ENCODE data around the gene LRRC10B.

Gene LRRC10B

DNA sequence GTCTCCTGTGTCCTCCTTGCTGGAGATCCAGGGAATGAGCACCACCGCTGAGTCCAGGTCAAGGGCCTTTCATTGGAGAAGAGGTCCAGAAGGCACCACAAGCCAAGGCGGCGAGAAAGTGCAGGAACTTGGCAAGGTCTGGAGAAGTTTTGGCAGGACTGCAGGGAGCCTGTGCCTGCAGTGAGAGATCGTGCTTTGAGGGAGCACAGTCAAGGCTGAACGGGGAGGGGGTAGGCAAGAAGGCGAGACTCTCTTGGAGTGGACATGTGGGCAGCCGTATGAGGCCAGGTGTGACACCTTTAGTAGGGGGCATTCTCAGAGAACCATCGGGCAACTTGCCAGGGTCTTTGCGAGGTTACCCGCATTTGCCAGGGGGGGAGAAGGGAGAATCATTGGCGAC is 30.5 kb downstream of the LRRC10B start:
- Histone ChIP-seq H3K27me3 (ENCODE audit: insufficient read depth, low read length) (no peaks in the 10 kb centered on the region), H3K79me2 (ENCODE audit: control insufficient read depth, insufficient read depth, low read length, unreplicated experiment) (no peaks in the 10 kb centered on the region), H3K4me1 (ENCODE audit: control insufficient read depth, insufficient read depth, low read length, unreplicated experiment) (peaks cover 27% of the 10 kb centered on the region), H3K4me3 (ENCODE audit: low read depth, low read length) (no peak overlapping the region), H2AFZ (ENCODE audit: low read length, unreplicated experiment) (no peak overlapping the region), H3K36me3 (ENCODE audit: insufficient read depth, low read length) (no peaks in the 10 kb centered on the region), H3K27ac (ENCODE audit: low read depth, low read length) (no peak overlapping the region)

GRCh38 chr11:61539831-61540357 is 31.3 kb downstream of the LRRC10B start:
- Histone ChIP-seq H3K79me2 (ENCODE audit: control insufficient read depth, insufficient read depth, low read length, unreplicated experiment) (no peaks in the 10 kb centered on the region), H3K27me3 (ENCODE audit: insufficient read depth, low read length) (no peaks in the 10 kb centered on the region), H3K27ac (ENCODE audit: low read depth, low read length) (no peak overlapping the region), H2AFZ (ENCODE audit: low read length, unreplicated experiment) (no peak overlapping the region), H3K4me1 (ENCODE audit: control insufficient read depth, insufficient read depth, low read length, unreplicated experiment) (peaks cover 35% of the 10 kb centered on the region), H3K4me3 (ENCODE audit: low read depth, low read length) (no peak overlapping the region), H3K36me3 (ENCODE audit: insufficient read depth, low read length) (no peaks in the 10 kb centered on the region)

- Histone ChIP-seq H3K27me3 (ENCODE audit: insufficient read depth, low read length) (no peaks in the 10 kb centered on the region), H3K36me3 (ENCODE audit: insufficient read depth, low read length) (no peaks in the 10 kb centered on the region), H2AFZ (ENCODE audit: low read length, unreplicated experiment) (no peak overlapping the region), H3K4me3 (ENCODE audit: low read depth, low read length) (no peak overlapping the region), H3K27ac (ENCODE audit: low read depth, low read length) (no peak overlapping the region), H3K4me1 (ENCODE audit: control insufficient read depth, insufficient read depth, low read length, unreplicated experiment) (peaks cover 35% of the 10 kb centered on the region), H3K79me2 (ENCODE audit: control insufficient read depth, insufficient read depth, low read length, unreplicated experiment) (no peaks in the 10 kb centered on the region)
Observed at GRCh38 chr11:61540528-61540927, 32.0 kb downstream of the LRRC10B start.

DNA sequence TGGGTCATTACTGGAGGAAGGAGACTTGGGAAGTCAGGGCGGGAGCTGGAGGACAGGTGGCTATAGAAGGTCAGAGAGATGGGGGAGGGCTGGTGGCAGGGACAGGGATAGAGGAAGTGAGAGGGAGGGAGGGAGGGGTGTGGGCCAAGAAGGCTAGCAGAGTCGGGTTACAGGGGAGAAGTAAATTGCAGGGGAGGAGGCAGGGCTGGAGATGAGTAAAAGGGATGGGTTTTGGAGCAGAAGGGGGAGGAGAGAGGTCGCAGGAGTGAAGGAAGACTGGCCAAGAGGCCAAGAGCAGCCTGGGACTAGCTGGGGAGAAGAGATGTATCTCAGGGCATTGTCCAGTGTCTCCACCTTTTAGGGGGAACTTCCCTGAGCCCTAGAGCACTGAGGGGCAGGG is 33.0 kb downstream of the LRRC10B start:
- H3K4me1 ChIP-seq (ENCODE audit: control insufficient read depth, insufficient read depth, low read length, unreplicated experiment) = peaks cover 35% of the 10 kb centered on the region
- no peak overlapping the region for H3K27ac ChIP-seq (ENCODE audit: low read depth, low read length)
- H2AFZ ChIP-seq (ENCODE audit: low read length, unreplicated experiment) = no peak overlapping the region
- no peaks in the 10 kb centered on the region for H3K36me3 ChIP-seq (ENCODE audit: insufficient read depth, low read length)
- H3K27me3 ChIP-seq (ENCODE audit: insufficient read depth, low read length) = no peaks in the 10 kb centered on the region
- H3K4me3 ChIP-seq (ENCODE audit: low read depth, low read length) = no peak overlapping the region
- H3K79me2 ChIP-seq (ENCODE audit: control insufficient read depth, insufficient read depth, low read length, unreplicated experiment) = no peaks in the 10 kb centered on the region

DNA sequence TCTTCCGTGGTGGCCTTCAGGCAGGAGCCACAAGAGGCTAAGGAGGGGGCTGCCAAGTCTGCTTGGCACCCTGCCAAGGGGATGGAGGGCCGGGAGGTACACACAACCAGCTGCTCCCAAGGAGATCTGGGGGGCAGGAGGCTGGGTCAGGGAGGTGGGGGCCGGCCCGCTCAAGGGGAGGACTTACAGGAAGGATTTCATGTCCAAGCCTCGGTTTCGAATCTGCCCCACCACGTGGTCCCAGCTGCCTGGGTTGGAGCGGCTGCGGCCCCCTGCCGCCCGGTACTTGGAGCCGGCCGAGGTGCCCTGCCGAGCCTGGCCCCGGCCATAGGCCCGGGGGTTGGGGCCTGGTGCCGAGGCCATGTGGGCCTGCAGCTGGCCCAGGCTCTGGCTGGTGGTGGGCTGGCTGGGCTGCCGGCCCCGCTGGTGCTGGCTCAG is 33.5 kb downstream of the LRRC10B start:
- no peaks in the 10 kb centered on the region for H3K36me3 ChIP-seq (ENCODE audit: insufficient read depth, low read length)
- no peak overlapping the region for H3K27ac ChIP-seq (ENCODE audit: low read depth, low read length)
- no peaks in the 10 kb centered on the region for H3K79me2 ChIP-seq (ENCODE audit: control insufficient read depth, insufficient read depth, low read length, unreplicated experiment)
- no peaks in the 10 kb centered on the region for H3K27me3 ChIP-seq (ENCODE audit: insufficient read depth, low read length)
- no peak overlapping the region for H2AFZ ChIP-seq (ENCODE audit: low read length, unreplicated experiment)
- no peak overlapping the region for H3K4me3 ChIP-seq (ENCODE audit: low read depth, low read length)
- H3K4me1 ChIP-seq (ENCODE audit: control insufficient read depth, insufficient read depth, low read length, unreplicated experiment) = peaks cover 35% of the 10 kb centered on the region

- Histone ChIP-seq H3K27ac (ENCODE audit: low read depth, low read length) (no peak overlapping the region), H2AFZ (ENCODE audit: low read length, unreplicated experiment) (no peak overlapping the region), H3K79me2 (ENCODE audit: control insufficient read depth, insufficient read depth, low read length, unreplicated experiment) (no peaks in the 10 kb centered on the region), H3K27me3 (ENCODE audit: insufficient read depth, low read length) (no peaks in the 10 kb centered on the region), H3K4me3 (ENCODE audit: low read depth, low read length) (no peak overlapping the region), H3K36me3 (ENCODE audit: insufficient read depth, low read length) (no peaks in the 10 kb centered on the region), H3K4me1 (ENCODE audit: control insufficient read depth, insufficient read depth, low read length, unreplicated experiment) (peaks cover 35% of the 10 kb centered on the region)
Observed at GRCh38 chr11:61542705-61543104, 34.2 kb downstream of the LRRC10B start.

- Histone ChIP-seq H3K36me3 (ENCODE audit: insufficient read depth, low read length) (no peaks in the 10 kb centered on the region), H2AFZ (ENCODE audit: low read length, unreplicated experiment) (no peak overlapping the region), H3K79me2 (ENCODE audit: control insufficient read depth, insufficient read depth, low read length, unreplicated experiment) (no peaks in the 10 kb centered on the region), H3K4me1 (ENCODE audit: control insufficient read depth, insufficient read depth, low read length, unreplicated experiment) (peaks cover 35% of the 10 kb centered on the region), H3K4me3 (ENCODE audit: low read depth, low read length) (no peak overlapping the region), H3K27me3 (ENCODE audit: insufficient read depth, low read length) (no peaks in the 10 kb centered on the region), H3K27ac (ENCODE audit: low read depth, low read length) (peak overlapping the region; percentile 81)
Observed at GRCh38 chr11:61543606-61544306, 35.2 kb downstream of the LRRC10B start.

DNA sequence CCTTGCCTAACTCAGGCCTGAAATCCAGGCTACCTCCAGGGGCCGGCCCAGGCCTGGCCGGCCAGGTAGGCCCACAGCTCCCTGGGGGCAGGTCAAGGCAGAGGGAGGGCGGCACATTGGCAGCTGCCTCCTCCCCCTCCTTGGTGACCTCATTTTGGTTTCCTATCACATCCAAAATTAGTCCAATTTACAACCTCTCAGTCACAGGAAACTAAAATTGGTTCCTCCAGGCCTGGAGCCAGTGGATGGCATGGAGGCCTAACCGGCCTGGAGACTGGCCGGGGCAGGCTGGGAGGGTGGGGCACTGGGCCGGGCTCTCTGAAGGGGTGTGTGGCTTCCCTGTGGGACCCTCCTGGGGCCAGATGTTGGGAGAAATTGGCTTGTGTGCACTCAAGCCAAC is 35.9 kb downstream of the LRRC10B start:
- Histone ChIP-seq H3K79me2 (ENCODE audit: control insufficient read depth, insufficient read depth, low read length, unreplicated experiment) (no peaks in the 10 kb centered on the region), H3K4me3 (ENCODE audit: low read depth, low read length) (no peak overlapping the region), H3K4me1 (ENCODE audit: control insufficient read depth, insufficient read depth, low read length, unreplicated experiment) (peaks cover 35% of the 10 kb centered on the region), H3K27me3 (ENCODE audit: insufficient read depth, low read length) (no peaks in the 10 kb centered on the region), H3K36me3 (ENCODE audit: insufficient read depth, low read length) (no peaks in the 10 kb centered on the region), H3K27ac (ENCODE audit: low read depth, low read length) (peak overlapping the region; percentile 81), H2AFZ (ENCODE audit: low read length, unreplicated experiment) (no peak overlapping the region)

DNA sequence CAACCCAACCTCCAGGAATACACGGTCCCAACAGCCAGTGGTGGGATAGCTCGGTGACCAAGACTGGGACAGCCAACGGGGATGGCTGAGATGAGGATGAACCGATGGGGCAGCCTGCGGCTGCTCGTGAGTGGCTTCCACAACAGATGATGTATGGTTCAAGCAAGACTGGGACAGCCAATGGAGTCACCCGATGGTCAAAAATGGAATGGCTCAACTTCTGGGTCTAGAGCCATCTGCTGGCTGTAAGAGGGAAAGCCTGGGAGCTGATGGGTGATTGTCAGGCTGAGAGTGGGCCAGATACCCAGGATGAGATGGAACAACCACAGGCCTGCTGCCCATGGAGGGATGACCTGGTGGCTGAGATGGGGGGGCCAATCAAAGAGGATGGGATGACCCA is 36.8 kb downstream of the LRRC10B start:
- Histone ChIP-seq H3K4me1 (ENCODE audit: control insufficient read depth, insufficient read depth, low read length, unreplicated experiment) (peaks cover 35% of the 10 kb centered on the region), H3K36me3 (ENCODE audit: insufficient read depth, low read length) (no peaks in the 10 kb centered on the region), H3K79me2 (ENCODE audit: control insufficient read depth, insufficient read depth, low read length, unreplicated experiment) (no peaks in the 10 kb centered on the region), H3K4me3 (ENCODE audit: low read depth, low read length) (no peak overlapping the region), H2AFZ (ENCODE audit: low read length, unreplicated experiment) (no peak overlapping the region), H3K27ac (ENCODE audit: low read depth, low read length) (no peak overlapping the region), H3K27me3 (ENCODE audit: insufficient read depth, low read length) (no peaks in the 10 kb centered on the region)

- Histone ChIP-seq H3K79me2 (ENCODE audit: control insufficient read depth, insufficient read depth, low read length, unreplicated experiment) (no peaks in the 10 kb centered on the region), H3K36me3 (ENCODE audit: insufficient read depth, low read length) (no peaks in the 10 kb centered on the region), H3K27ac (ENCODE audit: low read depth, low read length) (no peak overlapping the region), H3K4me3 (ENCODE audit: low read depth, low read length) (no peak overlapping the region), H2AFZ (ENCODE audit: low read length, unreplicated experiment) (no peak overlapping the region), H3K4me1 (ENCODE audit: control insufficient read depth, insufficient read depth, low read length, unreplicated experiment) (peaks cover 35% of the 10 kb centered on the region), H3K27me3 (ENCODE audit: insufficient read depth, low read length) (no peaks in the 10 kb centered on the region)
Observed at GRCh38 chr11:61545921-61546320, 37.4 kb downstream of the LRRC10B start.

DNA sequence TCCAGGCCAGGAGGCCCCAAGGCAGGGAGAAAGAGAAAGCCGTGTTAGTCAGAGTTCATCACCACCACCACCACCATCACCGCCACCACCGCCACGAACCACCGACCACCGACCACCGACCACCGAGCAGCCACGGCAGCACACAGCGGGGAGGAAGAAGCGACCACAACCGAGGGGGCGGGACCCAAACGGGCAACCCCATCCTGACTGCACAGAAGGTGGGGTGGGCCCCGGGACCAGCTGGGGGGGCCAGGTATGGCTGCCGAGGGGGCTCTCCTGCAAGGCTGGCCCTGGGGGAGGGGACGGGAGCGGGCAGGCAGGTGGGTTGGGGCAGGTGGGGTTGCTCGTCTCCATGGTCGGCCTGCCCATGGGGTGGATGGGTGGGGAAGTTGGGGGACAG is 38.1 kb downstream of the LRRC10B start:
- Histone ChIP-seq H2AFZ (ENCODE audit: low read length, unreplicated experiment) (no peak overlapping the region), H3K36me3 (ENCODE audit: insufficient read depth, low read length) (no peaks in the 10 kb centered on the region), H3K4me1 (ENCODE audit: control insufficient read depth, insufficient read depth, low read length, unreplicated experiment) (peaks cover 31% of the 10 kb centered on the region), H3K27me3 (ENCODE audit: insufficient read depth, low read length) (no peaks in the 10 kb centered on the region), H3K4me3 (ENCODE audit: low read depth, low read length) (no peak overlapping the region), H3K27ac (ENCODE audit: low read depth, low read length) (no peak overlapping the region), H3K79me2 (ENCODE audit: control insufficient read depth, insufficient read depth, low read length, unreplicated experiment) (no peaks in the 10 kb centered on the region)
